NB4 (cell line): ENCODE measurements around the gene SLCO2A1.

Experiments used
- CTCF ChIP-seq: IDR thresholded peaks from one replicate; pipeline ENCODE4 v1.5.1; 2012; ENCODE audit warnings: low read depth, low read length
- POLR2A ChIP-seq: IDR thresholded peaks from 2 replicates; pipeline ENCODE4 v1.6.1; 2011; ENCODE audit warnings: mild to moderate bottlenecking; ENCODE audit not compliant: insufficient read length; ENCODE audit errors: extremely low read depth

- TF ChIP-seq CTCF (no peak), POLR2A (no peak)
These were observed 20.3 kb downstream of the SLCO2A1 start for GRCh38 chr3:134009345-134010000.
